T-helper 2 cell (primary cell): ENCODE data around the gene SREBF2.

Experiments
- DNase-seq, 5 experiments: peaks; one replicate each; pipeline versions ENCODE4 v3.0.0 to v3.0.0-alpha.2; 2012 to 2022

The SREBF2 gene

DNA sequence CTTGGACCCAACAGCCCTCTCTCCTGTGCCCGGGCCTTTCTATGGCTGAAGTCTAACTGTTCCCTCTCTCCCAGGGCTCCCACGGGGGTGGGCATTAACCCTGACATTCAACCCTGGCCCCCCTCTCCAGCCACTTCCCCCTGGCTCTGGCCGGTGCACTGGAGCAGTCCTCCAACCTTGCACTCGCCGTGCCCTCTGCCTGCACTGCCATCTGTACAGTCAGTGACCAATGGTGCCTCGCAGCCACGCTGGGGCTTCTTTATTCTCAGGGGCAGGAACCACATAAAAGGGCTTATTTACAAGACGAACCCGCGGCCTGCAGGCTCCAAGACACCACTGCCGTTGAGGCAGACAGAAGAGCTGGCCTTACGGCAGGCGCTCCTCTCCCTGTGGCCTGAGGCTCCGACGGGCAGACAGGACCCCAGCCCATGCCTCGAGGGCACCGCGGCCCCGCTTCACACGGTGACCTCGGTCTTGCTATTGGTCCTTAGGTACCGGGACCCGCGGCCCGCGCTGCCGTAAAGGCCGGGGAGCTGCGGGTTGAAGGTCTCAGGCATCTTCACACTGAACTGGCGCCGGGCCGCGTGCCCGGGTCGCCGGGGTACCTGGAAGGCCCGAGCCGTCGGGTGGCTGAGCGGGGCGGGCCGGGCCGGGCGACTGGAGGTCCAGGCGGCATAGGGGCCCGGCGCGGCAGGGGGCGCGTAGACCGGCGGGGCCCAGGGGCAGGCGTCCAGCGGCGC is 76.6 kb downstream of the SREBF2 start:
- DNase-seq = no peak

DNA sequence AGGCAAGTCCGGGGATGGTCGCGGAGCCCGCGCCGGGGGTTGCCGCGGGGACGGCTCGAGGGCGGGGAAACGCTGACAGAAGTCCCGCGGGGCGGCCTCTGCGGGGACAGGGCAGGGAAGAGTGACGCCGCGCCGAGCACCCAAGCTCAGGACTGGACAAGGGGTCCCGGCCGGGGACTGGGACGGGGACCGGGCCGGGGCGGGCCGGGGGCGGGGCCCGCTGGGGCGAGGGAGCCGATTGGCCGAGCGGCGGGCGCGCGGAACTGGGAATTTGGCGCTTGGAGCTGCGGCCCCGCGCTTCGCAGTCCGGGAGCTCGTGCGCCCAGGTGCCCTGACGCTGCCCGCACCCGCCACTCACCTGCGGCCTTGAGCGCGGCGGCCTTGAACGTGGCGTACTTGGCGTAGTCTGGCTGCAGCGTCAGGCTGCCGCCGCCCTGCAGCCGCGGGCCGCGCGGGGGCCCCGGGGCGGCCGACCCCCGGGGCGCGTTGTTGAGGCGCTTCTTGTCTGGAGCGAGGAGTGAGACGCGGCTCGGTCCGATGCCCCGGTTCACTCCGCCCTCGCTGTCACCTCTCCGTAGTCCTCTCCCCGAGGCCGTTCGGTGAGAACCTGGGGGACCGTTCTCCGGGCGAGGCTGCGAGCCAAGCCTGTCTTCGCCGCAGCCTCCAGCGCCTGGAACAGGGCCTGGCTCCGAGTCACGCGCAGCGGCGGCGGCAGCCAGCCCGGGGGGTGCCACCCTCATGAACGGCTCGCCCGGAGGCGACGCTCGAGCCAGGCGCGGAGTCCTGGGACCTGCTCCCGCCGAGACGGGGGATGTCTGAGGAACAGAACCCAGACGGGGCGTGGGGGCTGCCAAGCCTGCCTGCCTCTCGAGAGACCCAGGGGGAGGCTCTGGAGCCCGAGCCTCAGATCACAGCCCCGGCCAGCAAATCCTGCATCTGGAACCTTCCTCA is 77.4 kb downstream of the SREBF2 start:
- DNase-seq = peak in 1 of 5 experiments; percentile 49

DNA sequence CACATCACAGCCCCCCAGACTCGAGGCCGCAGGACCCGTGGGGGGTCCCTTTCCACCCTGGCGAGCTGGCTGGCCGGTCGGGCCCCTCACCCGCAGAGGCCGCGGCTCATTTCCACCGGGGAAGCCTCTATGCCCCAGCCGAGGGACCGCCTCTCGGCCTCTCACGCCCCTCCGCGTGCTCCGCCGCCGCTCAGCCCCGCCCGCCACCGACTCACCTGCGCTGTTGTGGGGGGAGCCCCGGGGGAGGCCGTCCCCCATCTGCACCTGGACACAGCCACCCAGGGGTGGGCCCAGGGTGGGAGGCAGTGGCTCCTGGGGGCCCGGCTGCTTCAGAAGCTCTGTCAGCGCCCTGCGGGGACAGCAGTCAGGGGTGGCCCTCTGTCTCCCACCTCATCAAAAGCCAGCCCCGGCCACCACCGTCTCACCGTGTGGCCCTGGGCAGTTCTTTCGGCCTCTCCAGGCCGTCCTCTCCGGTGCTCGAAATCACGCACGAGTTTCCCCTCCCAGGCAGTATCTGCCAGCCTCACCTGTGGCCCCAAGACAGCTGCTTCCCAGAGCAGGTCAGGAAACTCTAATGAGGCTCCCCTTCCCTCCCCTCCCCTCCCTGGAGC is 78.2 kb downstream of the SREBF2 start:
- DNase-seq = peak in 1 of 5 experiments; percentile 17

- DNase-seq = no peak
These were observed 79.6 kb downstream of the SREBF2 start for GRCh38 chr22:41912338-41913039.

- no peak for DNase-seq
These were observed 80.3 kb downstream of the SREBF2 start for GRCh38 chr22:41913040-41913719.

DNA sequence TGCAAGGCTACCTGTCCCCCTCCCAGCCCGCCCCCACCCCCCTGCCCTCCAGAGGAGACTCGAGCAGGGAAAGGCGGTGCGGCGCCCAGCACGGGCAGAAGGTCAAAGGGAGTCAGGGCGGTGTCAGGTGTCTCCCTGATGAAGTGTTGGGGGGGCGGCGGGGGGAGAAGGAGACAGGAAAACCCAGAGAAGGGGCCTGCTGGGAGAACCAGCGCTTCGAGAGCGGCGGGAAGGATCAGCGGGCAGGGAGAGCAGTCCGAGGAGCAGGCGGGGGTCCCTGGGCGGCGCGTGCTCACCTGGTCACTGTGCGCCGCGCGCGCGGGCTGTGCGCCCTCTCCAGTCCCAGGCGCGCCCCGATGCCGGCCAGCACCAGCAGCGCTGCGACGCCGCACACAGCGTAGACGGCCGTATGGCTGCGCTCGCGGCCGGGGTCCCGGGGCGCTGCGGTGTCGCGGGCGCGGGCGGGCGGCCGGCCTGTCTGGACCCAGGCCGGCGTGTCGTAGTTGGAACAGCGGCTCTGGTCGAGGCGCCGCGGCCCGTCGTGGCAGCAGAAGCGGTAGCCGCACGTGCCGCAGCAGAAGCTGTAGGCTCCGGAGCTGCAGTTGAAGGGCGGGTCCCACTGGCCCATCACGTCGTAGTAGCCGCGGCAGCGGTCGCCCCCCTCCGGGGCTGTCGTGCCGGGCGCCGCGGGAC is 81.1 kb downstream of the SREBF2 start:
- DNase-seq = no peak

- no peak for DNase-seq
These were observed 81.7 kb downstream of the SREBF2 start for GRCh38 chr22:41914611-41915034.

- peak; percentile 31 to 62 (median 45) for DNase-seq
These were observed 82.3 kb downstream of the SREBF2 start, which contains the start of gene SHISA8 for GRCh38 chr22:41915035-41915785. Gene SHISA8, minus strand, starts transcription at chr22:41915074. Its CDS starts 407 bp downstream, at chr22:41914667.

GRCh38 chr22:41915786-41916493 is 83.0 kb downstream of the SREBF2 start:
- no peak for DNase-seq

- no peak for DNase-seq
These were observed 83.9 kb downstream of the SREBF2 start for GRCh38 chr22:41916745-41917358.

- DNase-seq = no peak
These were observed 84.5 kb downstream of the SREBF2 start for GRCh38 chr22:41917375-41917902.

GRCh38 chr22:41917903-41918791 is 85.2 kb downstream of the SREBF2 start:
- no peak for DNase-seq

- DNase-seq = peak in 2 of 5 experiments; percentile 18 to 20
These were observed 86.7 kb downstream of the SREBF2 start for GRCh38 chr22:41919357-41920224.

GRCh38 chr22:41920271-41920976 is 87.5 kb downstream of the SREBF2 start:
- DNase-seq = no peak

DNA sequence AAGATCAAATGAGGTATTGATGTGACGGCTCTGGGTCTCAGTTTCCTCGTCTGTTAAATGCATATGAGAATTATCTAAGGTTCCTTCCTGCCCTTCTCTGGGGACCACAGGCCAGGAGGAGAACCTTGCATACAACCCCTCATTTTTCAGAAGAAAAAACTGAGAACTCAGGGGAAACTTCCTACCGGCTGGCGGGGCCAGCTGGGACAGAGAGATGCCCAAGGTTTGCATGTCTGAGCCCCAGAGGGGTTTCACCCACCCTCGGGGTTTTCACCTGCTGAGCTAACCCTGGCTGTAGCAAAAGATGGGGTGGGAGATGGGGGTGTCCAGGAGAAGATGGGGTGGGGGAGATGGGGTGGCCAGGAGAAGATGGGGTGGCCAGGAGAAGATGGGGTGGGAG is 89.4 kb downstream of the SREBF2 start:
- no peak for DNase-seq

DNA sequence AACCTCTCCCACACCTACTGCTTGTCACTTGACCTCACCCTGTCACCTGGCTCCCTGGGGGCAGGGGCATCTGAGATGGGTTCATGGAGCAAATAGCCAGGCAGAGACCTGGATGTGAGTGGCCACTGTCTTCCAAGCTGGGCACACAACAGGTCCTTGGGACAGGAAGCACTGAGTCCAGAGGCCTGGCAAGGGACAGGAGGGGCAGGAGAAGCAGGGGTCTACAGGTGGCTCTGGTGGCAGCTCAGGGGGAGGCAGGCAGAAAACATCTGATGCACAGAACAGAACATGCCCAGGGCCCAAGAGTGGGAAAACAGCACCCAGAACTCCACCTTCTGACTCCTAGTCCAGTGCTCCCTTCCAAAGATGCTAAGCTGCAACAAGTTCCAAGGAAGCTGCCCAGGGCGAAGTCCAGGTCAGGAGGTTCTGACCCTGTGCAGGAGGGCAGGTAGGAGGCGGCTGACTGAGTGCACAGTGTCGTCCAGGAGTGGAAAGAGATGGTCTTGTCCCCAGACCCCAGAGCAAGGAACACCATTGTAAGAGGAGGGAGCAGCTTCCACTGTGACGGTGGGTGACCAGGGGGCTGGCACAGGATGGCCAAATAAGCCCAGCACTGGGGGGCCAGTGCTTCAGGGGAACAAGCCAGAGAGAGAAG is 90.2 kb downstream of the SREBF2 start:
- no peak for DNase-seq
